Epithelial cell of esophagus (primary cell): ENCODE measurements around the gene SERPINA4.

Experiments used
- DNase-seq: peaks from one replicate; pipeline ENCODE4 v3.0.0; 2010; ENCODE audit warnings: low read depth
- H3K4me3 ChIP-seq: 2 replicates; pipeline ENCODE4 v1.5.1; 2011; ENCODE audit warnings: mild to moderate bottlenecking, low read length, control low read depth
- TF ChIP-seq, protein P1 (sequence below): IDR thresholded peaks from 2 replicates; pipeline ENCODE4 v1.5.1; 2011; ENCODE audit warnings: low read depth, mild to moderate bottlenecking, low read length, control low read depth, inconsistent platforms; ENCODE audit not compliant: insufficient read depth; ENCODE audit errors: missing control alignments

The SERPINA4 gene

DNA sequence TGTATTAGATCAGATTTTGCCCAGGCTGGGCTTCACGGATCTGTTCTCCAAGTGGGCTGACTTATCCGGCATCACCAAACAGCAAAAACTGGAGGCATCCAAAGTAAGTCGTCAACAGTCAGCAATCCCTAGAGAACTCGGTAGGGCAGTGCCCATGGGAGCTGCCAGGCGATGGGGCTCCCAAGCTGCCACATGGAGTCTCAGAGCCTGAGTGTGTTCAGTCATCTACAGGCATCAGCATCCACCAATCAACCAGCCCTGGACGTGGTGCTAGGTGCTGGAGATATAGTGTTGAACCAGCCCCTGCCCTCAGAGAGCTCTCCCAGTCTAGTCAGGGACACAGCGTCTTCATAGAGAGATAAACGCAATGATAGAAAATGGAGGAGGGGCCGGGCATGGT, 6.9 kb downstream of the SERPINA4 start:
- TF ChIP-seq, protein P1, sequence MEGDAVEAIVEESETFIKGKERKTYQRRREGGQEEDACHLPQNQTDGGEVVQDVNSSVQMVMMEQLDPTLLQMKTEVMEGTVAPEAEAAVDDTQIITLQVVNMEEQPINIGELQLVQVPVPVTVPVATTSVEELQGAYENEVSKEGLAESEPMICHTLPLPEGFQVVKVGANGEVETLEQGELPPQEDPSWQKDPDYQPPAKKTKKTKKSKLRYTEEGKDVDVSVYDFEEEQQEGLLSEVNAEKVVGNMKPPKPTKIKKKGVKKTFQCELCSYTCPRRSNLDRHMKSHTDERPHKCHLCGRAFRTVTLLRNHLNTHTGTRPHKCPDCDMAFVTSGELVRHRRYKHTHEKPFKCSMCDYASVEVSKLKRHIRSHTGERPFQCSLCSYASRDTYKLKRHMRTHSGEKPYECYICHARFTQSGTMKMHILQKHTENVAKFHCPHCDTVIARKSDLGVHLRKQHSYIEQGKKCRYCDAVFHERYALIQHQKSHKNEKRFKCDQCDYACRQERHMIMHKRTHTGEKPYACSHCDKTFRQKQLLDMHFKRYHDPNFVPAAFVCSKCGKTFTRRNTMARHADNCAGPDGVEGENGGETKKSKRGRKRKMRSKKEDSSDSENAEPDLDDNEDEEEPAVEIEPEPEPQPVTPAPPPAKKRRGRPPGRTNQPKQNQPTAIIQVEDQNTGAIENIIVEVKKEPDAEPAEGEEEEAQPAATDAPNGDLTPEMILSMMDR: no peak
- DNase-seq: no peak
- no peak overlapping the region for H3K4me3 ChIP-seq

DNA sequence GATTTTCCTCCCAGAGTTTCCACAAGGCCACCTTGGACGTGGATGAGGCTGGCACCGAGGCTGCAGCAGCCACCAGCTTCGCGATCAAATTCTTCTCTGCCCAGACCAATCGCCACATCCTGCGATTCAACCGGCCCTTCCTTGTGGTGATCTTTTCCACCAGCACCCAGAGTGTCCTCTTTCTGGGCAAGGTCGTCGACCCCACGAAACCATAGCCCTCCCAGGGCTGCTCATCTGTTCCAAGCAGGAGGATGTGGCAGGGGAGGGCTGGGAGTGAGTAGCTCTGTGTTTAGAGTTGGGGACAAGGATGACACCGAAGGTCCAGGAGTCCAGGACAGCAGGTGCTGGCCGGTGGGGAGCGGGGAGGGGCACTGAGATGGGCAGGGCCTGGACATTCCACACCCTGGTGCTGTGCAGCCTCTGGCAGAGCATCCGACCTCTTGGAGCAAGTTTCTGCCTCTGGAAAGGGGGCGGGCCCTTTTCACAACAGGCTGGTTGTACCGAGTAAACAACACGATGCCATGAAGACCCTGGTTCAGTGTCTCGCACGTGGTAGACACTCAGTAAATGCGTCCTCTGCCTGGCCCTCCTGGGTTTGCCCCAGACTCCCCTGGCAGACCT, 8.2 kb downstream of the SERPINA4 start:
- TF ChIP-seq, protein P1: no peak
- no peak for DNase-seq
- H3K4me3 ChIP-seq: no peak overlapping the region

DNA sequence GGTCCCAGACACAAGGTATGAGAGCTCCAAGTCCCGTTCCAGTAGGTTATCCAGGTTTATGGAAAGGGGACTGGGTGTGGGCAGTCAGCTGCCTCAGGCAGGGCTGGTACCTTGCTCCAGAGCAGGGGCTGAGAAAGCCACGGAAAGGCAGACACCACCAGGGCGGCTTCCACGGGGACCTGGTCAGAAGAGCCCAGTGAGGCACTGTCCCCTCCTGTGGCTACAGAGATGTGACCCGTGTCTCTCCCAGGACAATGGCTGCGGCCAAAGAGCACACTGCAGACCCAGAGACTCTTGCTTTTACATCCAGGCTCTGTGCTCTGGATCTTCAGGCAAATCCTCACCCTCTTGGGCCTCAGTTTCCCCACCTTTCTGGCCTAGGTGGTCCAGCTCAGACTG, 8.8 kb downstream of the SERPINA4 start:
- no peak overlapping the region for H3K4me3 ChIP-seq
- TF ChIP-seq, protein P1: no peak
- no peak for DNase-seq

DNA sequence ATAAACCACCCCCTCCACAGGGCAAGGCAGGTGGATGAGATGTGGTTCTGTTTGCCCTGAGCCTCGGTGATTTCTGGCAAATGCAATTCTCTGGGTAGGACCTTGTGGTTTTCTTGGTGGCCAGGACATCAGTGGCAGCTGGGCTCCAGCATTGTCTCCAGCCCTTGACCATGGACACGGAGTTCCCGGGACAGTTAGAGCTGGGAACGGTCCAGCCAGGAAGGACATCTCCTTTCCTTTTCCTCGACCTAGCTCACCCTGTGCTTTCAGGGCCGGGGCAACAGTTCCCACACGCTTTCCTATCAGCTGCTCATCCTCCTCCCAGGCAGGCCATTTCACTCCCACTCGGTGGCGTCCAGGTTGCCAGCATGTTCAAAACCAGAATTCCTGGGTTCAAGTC, 9.2 kb downstream of the SERPINA4 start:
- H3K4me3 ChIP-seq: no peak overlapping the region
- no peak for DNase-seq

DNA sequence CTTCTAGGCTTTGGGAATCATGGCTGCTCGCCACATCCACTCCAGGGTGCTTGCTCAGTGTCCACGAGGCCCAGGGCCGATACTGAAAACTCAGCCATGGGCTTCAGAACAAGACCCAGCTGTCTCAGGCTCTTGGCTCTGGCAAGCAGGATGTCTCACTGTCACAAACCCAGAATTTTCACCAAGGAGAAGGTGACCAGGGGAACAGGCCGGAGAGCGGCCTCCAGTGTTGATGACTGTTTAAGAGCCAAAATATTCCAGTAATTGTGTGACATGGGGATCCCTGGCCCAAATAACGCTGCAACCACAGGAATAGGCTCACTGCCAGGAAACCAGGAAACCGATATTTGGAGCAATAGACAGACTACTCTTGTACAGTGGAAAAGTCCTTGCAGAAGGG, 10.2 kb downstream of the SERPINA4 start:
- no peak overlapping the region for H3K4me3 ChIP-seq
- TF ChIP-seq, protein P1: no peak
- no peak for DNase-seq

More for the DNA sequence above, 9.2 kb downstream of the SERPINA4 start:
- TF ChIP-seq, protein P1: no peak

DNA sequence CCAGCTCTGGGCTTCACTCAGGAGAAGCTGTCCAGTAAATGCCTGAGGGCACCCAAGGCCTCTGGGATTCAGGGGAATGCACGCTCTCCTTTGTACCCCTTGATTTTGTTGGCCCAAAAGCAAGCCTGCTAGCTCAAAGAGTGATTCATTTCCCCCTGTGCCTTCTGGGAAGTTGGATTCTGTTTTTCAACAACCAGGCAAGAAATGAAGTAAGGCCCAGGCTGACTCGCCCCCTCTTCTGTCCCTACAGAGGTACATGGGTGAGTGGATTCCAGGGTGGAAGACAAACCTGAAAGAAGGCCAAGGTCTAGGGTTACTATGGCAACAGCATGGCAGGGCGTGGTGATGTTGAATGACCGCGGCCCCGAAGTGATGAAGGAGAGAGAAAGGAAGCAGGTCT, 10.7 kb downstream of the SERPINA4 start:
- peak; percentile 2 for DNase-seq
- TF ChIP-seq, protein P1: no peak

DNA sequence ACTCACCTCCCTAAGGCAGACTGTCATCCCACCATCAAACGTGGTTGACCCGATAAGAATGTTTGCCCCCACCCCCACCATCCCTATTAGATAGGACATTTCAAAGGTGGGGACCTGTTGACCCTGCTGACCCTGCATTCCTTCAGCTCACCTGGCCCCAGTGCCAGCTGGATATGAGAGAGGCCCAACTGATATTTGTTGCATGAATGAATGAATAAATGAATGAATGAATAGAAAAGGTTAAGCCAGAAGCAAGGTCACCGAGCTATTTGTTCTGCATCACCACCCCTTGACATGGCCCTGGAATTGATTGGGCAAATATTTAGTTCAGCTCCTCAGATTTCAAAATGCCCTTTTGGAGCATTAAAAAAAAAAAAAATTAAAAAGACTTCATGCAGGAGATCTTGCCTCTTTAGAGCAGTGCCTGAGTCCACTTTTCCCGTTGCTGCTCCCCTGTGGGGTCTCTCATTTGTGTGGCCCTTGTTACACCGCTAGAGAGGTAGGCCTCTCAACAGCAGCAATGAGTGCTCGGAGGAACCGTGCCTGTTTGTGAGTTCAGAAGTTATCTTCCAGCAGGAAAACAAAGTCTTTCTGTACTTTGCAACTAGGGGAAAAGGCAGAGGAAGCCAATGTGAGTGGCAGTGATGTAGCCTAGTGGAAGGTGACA, 11.5 kb downstream of the SERPINA4 start:
- H3K4me3 ChIP-seq: no peak overlapping the region
- TF ChIP-seq, protein P1: no peak

More for the DNA sequence above, 10.7 kb downstream of the SERPINA4 start:
- H3K4me3 ChIP-seq: no peak overlapping the region

More for the DNA sequence above, 11.5 kb downstream of the SERPINA4 start:
- no peak for DNase-seq
